Measurements from ENCODE around the gene ESYT3.

DNA sequence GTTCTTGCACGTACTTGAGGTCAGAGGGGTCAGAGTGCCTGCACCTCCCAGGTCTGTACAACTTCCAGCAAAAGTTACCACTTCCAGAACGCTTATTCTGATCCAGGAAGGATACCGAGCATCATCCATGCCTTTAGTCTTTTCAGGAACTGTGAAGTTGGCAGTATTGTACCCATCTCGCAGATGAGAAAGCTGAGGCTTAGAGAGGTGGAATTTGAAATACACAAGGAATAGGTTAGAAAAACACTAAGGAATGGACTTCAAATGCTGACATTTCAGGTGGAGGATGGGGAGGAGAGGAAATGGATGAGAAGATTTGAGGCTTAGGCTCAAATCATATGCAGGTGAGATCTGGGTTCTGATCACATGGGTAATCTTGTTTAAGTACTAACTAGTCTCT is 11.2 kb downstream of the ESYT3 start:
- TF ChIP-seq, protein P1, sequence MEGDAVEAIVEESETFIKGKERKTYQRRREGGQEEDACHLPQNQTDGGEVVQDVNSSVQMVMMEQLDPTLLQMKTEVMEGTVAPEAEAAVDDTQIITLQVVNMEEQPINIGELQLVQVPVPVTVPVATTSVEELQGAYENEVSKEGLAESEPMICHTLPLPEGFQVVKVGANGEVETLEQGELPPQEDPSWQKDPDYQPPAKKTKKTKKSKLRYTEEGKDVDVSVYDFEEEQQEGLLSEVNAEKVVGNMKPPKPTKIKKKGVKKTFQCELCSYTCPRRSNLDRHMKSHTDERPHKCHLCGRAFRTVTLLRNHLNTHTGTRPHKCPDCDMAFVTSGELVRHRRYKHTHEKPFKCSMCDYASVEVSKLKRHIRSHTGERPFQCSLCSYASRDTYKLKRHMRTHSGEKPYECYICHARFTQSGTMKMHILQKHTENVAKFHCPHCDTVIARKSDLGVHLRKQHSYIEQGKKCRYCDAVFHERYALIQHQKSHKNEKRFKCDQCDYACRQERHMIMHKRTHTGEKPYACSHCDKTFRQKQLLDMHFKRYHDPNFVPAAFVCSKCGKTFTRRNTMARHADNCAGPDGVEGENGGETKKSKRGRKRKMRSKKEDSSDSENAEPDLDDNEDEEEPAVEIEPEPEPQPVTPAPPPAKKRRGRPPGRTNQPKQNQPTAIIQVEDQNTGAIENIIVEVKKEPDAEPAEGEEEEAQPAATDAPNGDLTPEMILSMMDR (IDR thresholded peaks at IDR 0.05), result no peak
- TF ChIP-seq POLR2A (IDR thresholded peaks at IDR 0.05) (no peak), POLR2AphosphoS5 (IDR thresholded peaks at IDR 0.05; ENCODE audit: insufficient read depth in 1 of 2, low read depth in 1 of 2) (no peak)

Data from vagina (tissue), 2 donors.